CD4-positive, alpha-beta memory T cell (primary cell): ENCODE measurements around the gene VPS72. TPM values are rescaled to one million over a fixed set of nuclear protein-coding genes. Genes with fewer than 3 reads are reported as not detected.

Experiments
- CTCF ChIA-PET: fragments of 350-600 bp; sonication (Branson Sonifier 250); formaldehyde crosslinking; loops from one replicate; lab custom pipeline; 2021; ENCODE audit warnings: inconsistent platforms; ENCODE audit not compliant: partially characterized antibody; lab: Charles Lee
- POLR2A ChIA-PET: fragments of 350-600 bp; sonication (Branson Sonifier 250); formaldehyde crosslinking; loops from one replicate; lab custom pipeline; 2021; ENCODE audit not compliant: partially characterized antibody; lab: Charles Lee
- DNase-seq, 5 donors: peaks; one replicate each; pipeline versions ENCODE4 v3.0.0 to v3.0.0-alpha.2; 2020 to 2022; ENCODE audit warnings: mixed read lengths in 1 of 5
- H3K27ac ChIP-seq: one replicate; pipeline ENCODE4 v1.7.0; 2013; ENCODE audit warnings: low read depth, low read length
- H3K27me3 ChIP-seq: 2 replicates; pipeline ENCODE4 v1.7.0; 2013; ENCODE audit warnings: mild to moderate bottlenecking, low read length, moderate library complexity; ENCODE audit not compliant: insufficient read depth
- H3K36me3 ChIP-seq: 2 replicates; pipeline ENCODE4 v1.7.0; 2013; ENCODE audit warnings: mild to moderate bottlenecking, low read length, moderate library complexity; ENCODE audit not compliant: insufficient read depth
- H3K4me1 ChIP-seq: 2 replicates; pipeline ENCODE4 v1.7.0; 2013; ENCODE audit warnings: mild to moderate bottlenecking, low read length, moderate library complexity; ENCODE audit not compliant: insufficient read depth
- H3K4me3 ChIP-seq, 2 donors: one replicate each; pipeline ENCODE4 v1.7.0; 2013; ENCODE audit warnings: low read length in 2 of 2, mild to moderate bottlenecking in 1 of 2
- H3K9me3 ChIP-seq, 2 donors: one replicate each; pipeline ENCODE4 v1.7.0; 2013; ENCODE audit warnings: low read length in 2 of 2, control low read depth in 1 of 2; ENCODE audit not compliant: control insufficient read depth in 1 of 2
- H3K27ac Mint-ChIP-seq, 7 donors: one replicate each; pipeline ENCODE4 v1.8.0; 2020 to 2021; ENCODE audit warnings: mixed read lengths in 7 of 7, mild to moderate bottlenecking in 6 of 7, inconsistent platforms in 3 of 7, moderate library complexity in 3 of 7
- H3K27me3 Mint-ChIP-seq, 2 donors: one replicate each; pipeline ENCODE4 v1.8.0; 2020 to 2021; ENCODE audit warnings: mixed read lengths in 2 of 2
- H3K36me3 Mint-ChIP-seq, 2 donors: one replicate each; pipeline ENCODE4 v1.8.0; 2020 to 2021; ENCODE audit warnings: mixed read lengths in 2 of 2, inconsistent platforms in 1 of 2, mild to moderate bottlenecking in 1 of 2
- H3K4me1 Mint-ChIP-seq, 4 donors: one replicate each; pipeline ENCODE4 v1.8.0; 2020 to 2021; ENCODE audit warnings: mixed read lengths in 4 of 4, mild to moderate bottlenecking in 1 of 4
- H3K4me3 Mint-ChIP-seq, 8 donors: one replicate each; pipeline ENCODE4 v1.8.0; 2020 to 2021; ENCODE audit warnings: mixed read lengths in 8 of 8, mild to moderate bottlenecking in 7 of 8, moderate library complexity in 6 of 8, inconsistent platforms in 3 of 8
- H3K9me3 Mint-ChIP-seq, 8 donors: one replicate each; pipeline ENCODE4 v1.8.0; 2020 to 2021; ENCODE audit warnings: mixed read lengths in 8 of 8, mild to moderate bottlenecking in 5 of 8, inconsistent platforms in 3 of 8, moderate library complexity in 1 of 8
- intact Hi-C: fragments of 100-400 bp; cut with micrococcal nuclease; formaldehyde crosslinking; loops from one replicate; pipeline ENCODE4 v1.15.1; 2023
- polyA plus RNA-seq, 2 donors: library from polyadenylated mRNA; unstranded; fragments of 300-500 nt; fragmentation: Illumina TruSeq; gene quantifications; one replicate each; pipeline ENCODE4 v1.2.3, GENCODE V29; 2021
- total RNA-seq, 2 experiments: library from RNA; stranded (reverse); gene quantifications; one replicate each; pipeline ENCODE4 v1.2.3, GENCODE V29; 2021

VPS72 gene
- total and polyA plus RNA-seq, 4 experiments from 2014 or later, result 68.1 to 102 (median 74.5) TPM

DNA sequence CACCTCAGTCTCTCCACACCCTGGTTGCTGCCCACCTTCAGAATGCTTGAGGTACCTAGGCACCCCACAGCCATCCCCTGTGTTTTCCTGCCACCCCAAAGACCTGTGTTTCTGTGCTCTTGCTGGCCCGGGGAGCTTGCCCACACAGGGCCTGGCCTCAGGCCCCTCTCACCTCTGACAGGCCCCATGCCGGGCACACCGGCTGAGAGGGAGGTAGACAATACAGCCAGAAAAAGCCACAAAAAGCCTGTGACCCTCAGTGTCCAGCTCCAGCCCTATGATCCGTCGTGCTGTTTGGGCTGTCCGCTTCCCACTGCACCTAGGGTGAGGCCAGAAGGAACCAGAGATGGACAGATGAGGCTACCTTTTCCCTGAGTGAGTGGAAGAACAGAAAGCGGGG lies 55.0 kb downstream of the VPS72 start:
- no peak overlapping the region for H3K4me3 ChIP-seq
- Mint-ChIP-seq H3K27me3 (peaks cover 3 to 11% of the 10 kb centered on the region in 2 donors), H3K4me3 (no peak overlapping the region), H3K9me3 (no peaks in the 10 kb centered on the region), H3K4me1 (peaks cover 2 to 11% (median 7%) of the 10 kb centered on the region in 4 donors), H3K27ac (no peak overlapping the region), H3K36me3 (peaks cover 0 to 10% of the 10 kb centered on the region in 2 donors)
- intact Hi-C loops, result no loop called here
- no peak for DNase-seq
- H3K9me3 ChIP-seq, result no peaks in the 10 kb centered on the region
- no peaks in the 10 kb centered on the region for H3K36me3 ChIP-seq
- POLR2A ChIA-PET, result interaction anchor here (1.5 kb wide), 1 partner anchor 22 kb away, joined by 5 read pairs; no protein-coding TSS in a partner anchor
- peaks cover 14% of the 10 kb centered on the region for H3K4me1 ChIP-seq
- H3K27me3 ChIP-seq, result peaks cover 6% of the 10 kb centered on the region
- H3K27ac ChIP-seq, result no peak overlapping the region
- CTCF ChIA-PET, result interaction anchor here (0.6 to 1.2 kb wide), 2 partner anchors 9 to 14 kb away, joined by 3 to 4 read pairs; no protein-coding TSS in a partner anchor

DNA sequence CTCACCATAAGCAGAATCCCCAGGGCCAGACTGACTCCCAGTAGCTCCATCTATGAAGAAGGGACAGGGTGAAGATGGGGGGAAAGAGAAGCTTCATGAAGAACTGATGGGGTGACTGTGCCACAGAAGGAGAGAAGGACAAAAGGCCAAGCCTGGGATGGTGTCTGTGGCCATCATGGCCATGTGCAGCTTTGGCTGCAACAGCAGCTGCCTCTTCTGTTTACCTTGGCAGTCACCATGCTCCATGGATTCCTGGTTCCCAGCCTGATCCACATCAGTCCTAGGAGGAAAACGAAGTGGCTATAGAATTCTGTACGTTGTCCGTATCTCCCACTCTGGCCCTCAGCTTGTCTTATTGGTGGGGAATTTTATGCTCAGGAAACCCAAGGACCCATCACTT lies 55.6 kb downstream of the VPS72 start:
- peaks cover 6% of the 10 kb centered on the region for H3K27me3 ChIP-seq
- Mint-ChIP-seq H3K36me3 (peaks cover 0 to 10% of the 10 kb centered on the region in 2 donors), H3K27me3 (peaks cover 3 to 11% of the 10 kb centered on the region in 2 donors), H3K4me3 (no peak overlapping the region), H3K27ac (no peak overlapping the region), H3K4me1 (peaks cover 2 to 11% (median 7%) of the 10 kb centered on the region in 4 donors), H3K9me3 (no peaks in the 10 kb centered on the region)
- peaks cover 14% of the 10 kb centered on the region for H3K4me1 ChIP-seq
- CTCF ChIA-PET, result interaction anchor here (1.2 kb wide), 1 partner anchor 9 kb away, joined by 4 read pairs; no protein-coding TSS in a partner anchor
- POLR2A ChIA-PET, result interaction anchor here (1.5 kb wide), 1 partner anchor 23 kb away, joined by 5 read pairs; no protein-coding TSS in a partner anchor
- no peaks in the 10 kb centered on the region for H3K36me3 ChIP-seq
- intact Hi-C loops, result no loop called here
- no peaks in the 10 kb centered on the region for H3K9me3 ChIP-seq
- no peak for DNase-seq
- H3K27ac ChIP-seq, result no peak overlapping the region
- H3K4me3 ChIP-seq, result no peak overlapping the region

DNA sequence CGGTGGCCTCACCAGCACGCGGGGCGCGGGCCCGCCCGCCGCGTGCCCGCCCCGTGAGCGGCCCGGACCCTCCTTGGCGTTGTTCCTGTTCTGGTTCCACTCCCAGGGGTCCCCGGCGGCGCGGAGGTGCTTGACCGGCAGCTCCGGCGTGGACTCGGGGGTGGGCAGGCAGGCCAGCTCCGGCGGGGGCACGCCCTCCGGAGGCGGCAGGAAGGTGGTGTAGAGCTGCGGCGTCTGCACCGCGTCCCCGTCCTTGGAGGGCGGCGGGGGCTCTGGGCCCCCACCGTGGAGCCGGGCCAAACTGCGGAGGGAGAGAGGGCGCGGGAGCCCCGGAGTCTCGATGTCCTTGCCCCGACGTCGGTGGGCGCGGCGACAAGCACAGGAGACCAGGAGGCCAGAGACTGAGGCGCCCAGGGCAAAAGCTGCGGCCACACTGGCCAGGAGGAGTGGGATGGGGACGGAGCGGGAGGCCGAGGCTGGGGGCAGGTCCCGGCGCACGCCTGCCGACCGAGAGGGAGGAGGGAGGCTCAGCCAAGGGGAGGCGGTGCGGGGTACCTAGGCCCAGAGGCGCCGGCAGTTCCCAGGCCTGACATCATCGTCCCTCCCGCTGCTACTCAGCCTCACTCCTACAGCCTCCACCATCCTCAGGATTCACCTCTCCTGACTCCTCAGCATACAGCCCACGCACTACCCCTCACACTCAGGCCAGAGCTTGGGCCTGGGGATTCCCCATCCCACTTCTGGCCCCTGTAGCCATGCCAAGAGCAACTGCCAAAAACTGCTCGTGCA lies 56.8 kb downstream of the VPS72 start:
- ChIA-PET CTCF (no interaction called here), POLR2A (no interaction called here)
- H3K27me3 Mint-ChIP-seq, result peaks cover 3 to 11% of the 10 kb centered on the region in 2 donors
- H3K9me3 Mint-ChIP-seq, result no peaks in the 10 kb centered on the region
- no peak overlapping the region for H3K4me3 ChIP-seq
- intact Hi-C loops, result no loop called here
- H3K4me1 ChIP-seq, result peaks cover 14% of the 10 kb centered on the region
- peaks cover 6% of the 10 kb centered on the region for H3K27me3 ChIP-seq
- H3K27ac ChIP-seq, result no peak overlapping the region
- peaks cover 2 to 11% (median 7%) of the 10 kb centered on the region in 4 donors for H3K4me1 Mint-ChIP-seq
- H3K36me3 Mint-ChIP-seq, result peaks cover 2 to 10% of the 10 kb centered on the region in 2 donors
- peak overlapping the region in 1 of 8 donors; percentile 65 for H3K4me3 Mint-ChIP-seq
- no peaks in the 10 kb centered on the region for H3K36me3 ChIP-seq
- no peaks in the 10 kb centered on the region for H3K9me3 ChIP-seq
- H3K27ac Mint-ChIP-seq, result no peak overlapping the region
- no peak for DNase-seq

DNA sequence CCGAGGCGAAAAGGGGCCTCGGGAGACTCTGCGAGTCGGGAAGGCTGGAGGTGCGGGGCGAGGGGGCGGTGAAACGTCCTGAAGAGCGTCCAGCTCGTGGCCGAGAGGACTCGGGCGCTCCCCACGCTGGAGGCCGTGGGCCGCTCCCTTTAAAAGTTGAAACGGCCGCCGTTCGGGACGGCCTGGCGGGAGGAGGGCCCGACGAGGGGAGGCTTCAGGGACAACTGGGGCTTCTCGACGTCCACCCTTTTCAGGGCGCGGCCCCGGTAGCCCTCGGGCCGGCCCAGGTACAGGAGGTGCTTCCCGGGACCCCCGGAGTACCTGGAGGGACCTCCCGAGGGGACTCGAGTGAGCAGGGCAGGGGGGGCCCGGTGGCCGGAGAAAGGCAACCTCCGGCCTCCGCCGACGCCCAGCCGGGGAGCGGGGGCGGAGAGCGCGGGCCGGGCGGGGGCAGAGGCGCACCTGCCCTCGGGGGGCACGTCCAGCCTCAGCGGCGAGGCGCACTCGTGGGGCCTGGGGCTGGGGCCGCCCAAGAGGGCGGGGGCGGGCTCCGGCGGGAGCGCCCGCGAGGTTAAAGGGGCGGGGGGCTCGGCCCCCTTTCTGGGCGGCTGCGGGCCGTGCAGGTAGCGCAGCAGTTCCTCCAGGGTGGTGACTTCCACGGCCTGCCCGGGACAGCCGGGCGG lies 57.5 kb downstream of the VPS72 start:
- H3K36me3 ChIP-seq, result no peaks in the 10 kb centered on the region
- Mint-ChIP-seq H3K4me3 (peak overlapping the region in 1 of 8 donors; percentile 30), H3K27me3 (peaks cover 3 to 11% of the 10 kb centered on the region in 2 donors), H3K36me3 (peaks cover 2 to 10% of the 10 kb centered on the region in 2 donors), H3K9me3 (no peaks in the 10 kb centered on the region), H3K4me1 (peaks cover 2 to 11% (median 7%) of the 10 kb centered on the region in 4 donors), H3K27ac (no peak overlapping the region)
- H3K27me3 ChIP-seq, result peaks cover 6% of the 10 kb centered on the region
- peaks cover 14% of the 10 kb centered on the region for H3K4me1 ChIP-seq
- no peaks in the 10 kb centered on the region for H3K9me3 ChIP-seq
- H3K27ac ChIP-seq, result no peak overlapping the region
- intact Hi-C loops, result no loop called here
- DNase-seq, result no peak
- ChIA-PET POLR2A (no interaction called here), CTCF (interaction anchor here (1.7 kb wide), 1 partner anchor 33 kb away, joined by 14 read pairs; no protein-coding TSS in a partner anchor)
- no peak overlapping the region for H3K4me3 ChIP-seq

DNA sequence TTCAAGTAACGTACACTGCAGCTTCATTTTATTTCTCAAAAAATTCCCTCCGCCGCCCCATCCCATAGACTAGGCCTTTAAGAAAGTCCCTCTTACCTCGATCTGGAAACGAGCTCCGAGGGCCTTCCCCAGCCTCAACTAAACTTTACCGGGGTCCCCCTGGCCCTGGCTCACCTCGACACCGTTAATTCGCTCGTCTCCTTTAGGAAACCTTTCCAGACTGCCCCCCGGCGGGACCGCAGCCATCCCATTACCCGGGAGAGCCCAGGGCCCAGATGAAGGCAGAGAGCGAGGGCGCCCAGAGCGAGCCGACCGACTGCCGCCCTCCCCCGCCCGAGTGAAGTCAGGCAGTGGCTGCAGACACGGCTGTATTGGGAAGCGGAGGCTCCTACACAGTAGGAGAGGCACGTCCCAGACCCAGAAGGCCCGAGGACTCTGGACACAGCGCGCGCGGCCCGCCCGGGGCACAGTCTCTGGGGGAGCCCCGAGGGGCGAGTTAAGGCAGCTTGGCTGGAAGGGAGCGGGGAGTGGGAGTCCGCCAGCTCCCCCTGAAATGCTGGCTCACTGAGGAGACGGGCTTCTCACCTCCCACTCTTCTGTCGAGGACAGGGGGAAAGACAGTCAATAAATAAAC lies 58.2 kb downstream of the VPS72 start:
- peaks cover 3 to 11% of the 10 kb centered on the region in 2 donors for H3K27me3 Mint-ChIP-seq
- peak overlapping the region in 3 of 7 donors; percentile 41 to 68 (median 58) for H3K27ac Mint-ChIP-seq
- ChIA-PET POLR2A (interaction anchor here (0.6 to 1.4 kb wide), 11 partner anchors 15 to 121 kb away, joined by 3 to 8 read pairs (median 3); partner anchors contain the start of genes CDC42SE1, MLLT11, SEMA6C and TNFAIP8L2), CTCF (interaction anchor here (0.7 to 1.9 kb wide), 7 partner anchors 13 to 107 kb away, joined by 3 to 14 read pairs (median 4); partner anchors contain the start of gene TNFAIP8L2)
- Histone ChIP-seq H3K4me3 (no peak overlapping the region), H3K4me1 (peaks cover 14% of the 10 kb centered on the region), H3K27ac (no peak overlapping the region), H3K36me3 (no peaks in the 10 kb centered on the region), H3K9me3 (no peaks in the 10 kb centered on the region), H3K27me3 (peaks cover 6% of the 10 kb centered on the region)
- intact Hi-C loops, result loop anchor here (2.0 kb wide), 1 partner anchor 15 kb away; the partner anchor contains the start of gene SEMA6C
- peak overlapping the region in 7 of 8 donors; percentile 50 to 85 (median 74) for H3K4me3 Mint-ChIP-seq
- H3K4me1 Mint-ChIP-seq, result peaks cover 2 to 11% (median 7%) of the 10 kb centered on the region in 4 donors
- no peaks in the 10 kb centered on the region for H3K9me3 Mint-ChIP-seq
- H3K36me3 Mint-ChIP-seq, result peaks cover 2 to 9% of the 10 kb centered on the region in 2 donors
- no peak for DNase-seq

DNA sequence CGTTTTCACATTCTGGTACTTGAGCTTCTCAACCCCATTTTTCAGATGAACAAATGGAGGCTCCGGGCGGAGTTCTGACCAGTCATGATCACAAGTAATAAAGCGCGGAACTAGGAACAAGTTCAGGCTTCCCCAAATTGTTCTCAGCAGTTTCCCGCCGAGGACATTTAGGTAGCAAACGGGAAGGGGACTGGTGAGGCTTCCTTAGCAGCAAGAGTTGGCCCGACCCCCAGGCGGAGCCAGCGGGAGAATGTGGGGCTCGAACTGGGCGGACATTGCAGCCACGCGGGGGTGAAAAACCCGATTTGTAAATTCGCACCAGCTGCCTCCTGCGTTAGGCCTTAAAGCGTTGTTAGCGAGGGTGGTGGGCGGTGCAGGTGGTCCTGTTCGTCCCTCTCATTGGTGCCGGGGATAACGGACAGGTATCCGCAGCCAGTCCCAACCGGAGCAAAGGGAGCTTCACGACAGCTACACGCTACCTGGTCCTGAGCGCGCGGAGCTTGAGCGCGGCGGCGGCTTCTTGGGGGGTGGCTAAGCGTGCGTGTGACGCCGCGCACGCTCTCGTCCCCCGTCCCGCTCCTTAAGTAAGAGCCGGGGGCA lies 58.9 kb downstream of the VPS72 start:
- peak overlapping the region in 1 of 2 donors; percentile 17 for H3K4me3 ChIP-seq
- POLR2A ChIA-PET, result interaction anchor here (0.6 to 1.4 kb wide), 11 partner anchors 15 to 121 kb away, joined by 3 to 8 read pairs (median 3); partner anchors contain the start of genes CDC42SE1, MLLT11, SEMA6C and TNFAIP8L2
- no peaks in the 10 kb centered on the region for H3K36me3 ChIP-seq
- peak; percentile 59 to 85 (median 70) for DNase-seq
- H3K4me1 ChIP-seq, result peaks cover 14% of the 10 kb centered on the region
- H3K27me3 ChIP-seq, result peaks cover 6% of the 10 kb centered on the region
- H3K4me1 Mint-ChIP-seq, result peaks cover 2 to 11% (median 7%) of the 10 kb centered on the region in 4 donors
- H3K27ac ChIP-seq, result no peak overlapping the region
- H3K27me3 Mint-ChIP-seq, result peaks cover 3 to 11% of the 10 kb centered on the region in 2 donors
- H3K9me3 ChIP-seq, result no peaks in the 10 kb centered on the region
- CTCF ChIA-PET, result interaction anchor here (0.7 to 1.9 kb wide), 8 partner anchors 14 to 107 kb away, joined by 3 to 14 read pairs (median 4); partner anchors contain the start of gene TNFAIP8L2
- no peaks in the 10 kb centered on the region for H3K9me3 Mint-ChIP-seq
- intact Hi-C loops, result loop anchor here (2.0 kb wide), 1 partner anchor 16 kb away; the partner anchor contains the start of gene SEMA6C
- H3K36me3 Mint-ChIP-seq, result peaks cover 2 to 4% of the 10 kb centered on the region in 2 donors
- peak overlapping the region in 6 of 7 donors; percentile 42 to 80 (median 63) for H3K27ac Mint-ChIP-seq
- peak overlapping the region; percentile 50 to 85 (median 70) for H3K4me3 Mint-ChIP-seq
